GM19035 (cell line): ENCODE results near the gene PIK3C2G.

Experiments used
- ATAC-seq: cut with Tn5 transposase; IDR thresholded peaks from one replicate; pipeline ENCODE4 v1.9.1; 2021; ENCODE audit not compliant: unreplicated experiment

The PIK3C2G gene

DNA sequence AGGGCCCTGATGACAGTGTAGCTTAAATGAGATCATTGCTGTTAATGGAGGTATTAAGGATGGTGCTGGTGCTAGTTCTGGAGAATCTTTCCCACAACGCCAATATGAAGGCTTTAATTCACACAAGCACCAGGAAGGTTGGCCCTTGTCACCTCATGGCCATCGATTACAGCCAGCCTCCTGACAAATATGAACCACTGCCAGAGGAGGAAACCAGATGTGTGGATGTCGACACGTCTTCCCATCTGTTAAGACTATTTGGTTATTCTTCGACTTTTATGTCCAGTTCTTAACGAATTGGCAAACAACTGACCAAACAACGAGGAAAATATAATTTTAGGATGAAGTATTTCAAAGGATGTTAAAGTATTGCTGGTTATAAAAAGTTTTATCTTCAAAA is 79.5 kb downstream of the PIK3C2G start:
- no peak for ATAC-seq

DNA sequence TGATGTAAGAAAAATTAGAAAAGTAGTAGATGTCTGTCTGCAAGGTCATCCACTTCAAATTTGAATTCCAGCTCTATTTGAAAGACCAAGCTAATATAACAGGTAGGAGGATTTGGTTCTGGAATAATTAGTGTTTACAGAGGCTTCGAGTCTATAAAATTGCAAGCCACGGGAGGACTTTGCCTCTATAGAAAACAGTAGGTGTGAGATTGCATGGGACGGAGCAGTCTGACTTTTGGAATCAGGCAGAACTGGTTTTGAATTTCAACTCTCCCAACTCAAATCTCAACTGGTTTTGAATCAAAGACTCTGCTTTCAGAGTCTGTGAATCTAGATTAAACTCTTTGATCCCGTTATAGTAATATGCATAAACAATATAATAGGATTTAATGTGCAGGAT is 82.4 kb downstream of the PIK3C2G start:
- no peak for ATAC-seq

DNA sequence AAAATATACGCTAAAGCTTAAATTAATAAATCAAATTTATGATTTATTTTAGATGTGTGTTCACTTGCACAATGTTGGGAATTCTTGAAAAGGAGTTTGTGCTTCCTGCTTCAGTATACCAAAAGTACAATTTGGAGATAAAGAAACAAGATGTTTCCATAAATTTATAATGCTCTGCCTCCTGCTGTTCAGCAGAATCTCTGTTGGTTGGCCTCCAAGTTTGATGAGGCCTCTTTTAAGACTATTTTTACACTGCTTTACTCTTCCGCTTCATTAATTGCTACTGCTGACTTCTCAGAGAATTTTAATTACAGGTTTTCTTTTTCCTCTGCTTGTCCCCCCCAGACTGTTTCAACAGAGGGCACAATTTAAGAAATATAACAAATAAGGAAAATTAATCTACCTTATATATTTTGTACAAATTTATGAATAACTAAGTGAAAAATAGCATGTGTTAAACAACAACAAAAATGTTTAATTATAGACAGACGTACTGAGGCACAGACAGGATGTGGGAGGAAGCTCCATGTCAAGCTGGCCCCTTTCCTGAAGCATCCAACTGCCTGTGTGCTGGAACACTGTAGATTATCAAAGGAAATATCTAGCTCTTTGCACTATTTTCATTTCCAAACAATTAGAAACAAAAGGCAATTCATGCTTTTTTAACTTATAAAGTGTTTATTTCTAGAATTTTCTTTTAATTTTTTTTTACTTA is 83.9 kb downstream of the PIK3C2G start:
- ATAC-seq, result no peak

DNA sequence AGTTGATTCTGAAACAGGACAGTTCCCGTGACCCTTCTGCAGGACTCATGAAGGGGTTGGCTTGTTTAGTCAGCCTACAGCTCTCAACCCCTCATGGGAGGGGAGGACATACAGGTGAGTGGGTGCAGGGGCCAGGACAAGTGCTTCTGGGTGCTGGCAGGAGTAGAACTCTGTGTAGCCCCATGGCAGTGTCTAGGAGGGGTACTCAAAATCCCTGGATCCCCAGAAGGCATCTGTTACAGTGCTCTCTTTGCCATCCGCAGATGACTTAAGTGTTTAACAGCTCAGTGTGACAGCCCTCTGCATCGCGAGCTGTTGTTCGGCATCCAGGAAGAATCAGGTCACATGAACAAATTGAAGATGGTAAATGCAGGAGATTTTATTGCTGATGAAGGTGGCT is 91.0 kb downstream of the PIK3C2G start:
- no peak for ATAC-seq

DNA sequence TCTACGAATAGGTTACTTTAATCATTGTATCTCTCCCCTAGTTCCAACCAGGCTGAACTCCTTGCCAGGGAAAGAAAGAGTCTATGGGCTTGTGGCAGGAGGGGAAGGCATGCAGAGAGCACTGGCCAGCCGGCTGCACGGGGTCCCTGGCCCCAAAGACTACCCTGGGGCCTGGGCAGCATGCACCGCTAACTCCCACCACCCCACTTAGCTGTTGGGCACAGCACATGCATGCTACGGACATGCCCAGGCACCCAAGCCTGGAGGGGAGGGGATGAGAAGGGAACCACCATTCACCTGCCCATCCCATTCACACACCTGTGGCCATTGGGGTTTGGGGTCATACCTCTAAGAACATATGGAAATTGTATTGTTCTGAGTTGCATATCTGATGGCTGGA is 94.1 kb downstream of the PIK3C2G start:
- ATAC-seq, result no peak

DNA sequence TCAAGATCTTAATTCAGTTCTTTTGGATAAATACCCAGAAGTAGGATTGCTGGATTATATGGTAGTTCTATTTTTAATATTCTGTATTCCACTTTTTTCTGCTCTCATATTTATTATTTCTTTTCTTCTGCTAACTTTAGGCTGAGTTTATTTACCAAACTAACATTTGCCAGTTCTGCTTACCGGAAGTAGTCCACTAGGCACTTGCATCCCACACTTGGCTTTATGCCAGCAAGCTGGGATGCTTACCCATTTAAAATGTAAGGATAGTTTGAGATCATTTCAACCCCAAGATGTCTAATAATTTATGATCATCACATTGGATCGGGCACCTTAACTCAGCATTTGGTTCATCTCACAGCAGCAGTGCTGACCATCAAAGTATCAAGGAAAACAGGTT is 96.8 kb downstream of the PIK3C2G start:
- ATAC-seq, result no peak

DNA sequence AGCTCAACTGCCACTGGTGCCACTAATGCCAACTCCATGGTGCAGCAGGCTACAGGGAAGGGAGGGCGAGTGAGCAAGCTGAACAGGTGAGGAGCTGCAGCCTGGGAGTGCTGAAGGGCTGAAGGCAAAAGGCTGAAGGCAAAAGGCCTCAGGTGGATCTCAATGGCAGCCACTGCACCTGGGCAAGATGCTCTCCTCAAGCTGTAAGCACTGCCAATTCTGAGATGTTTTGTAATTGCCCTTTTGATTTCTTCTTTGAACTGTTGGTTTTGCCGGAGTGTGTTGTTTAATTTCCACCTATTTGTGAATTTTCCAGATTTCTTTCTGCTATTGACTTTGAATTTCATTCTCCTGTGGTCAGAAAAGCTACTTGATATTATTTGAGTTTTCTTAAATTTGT is 97.6 kb downstream of the PIK3C2G start:
- ATAC-seq, result no peak

DNA sequence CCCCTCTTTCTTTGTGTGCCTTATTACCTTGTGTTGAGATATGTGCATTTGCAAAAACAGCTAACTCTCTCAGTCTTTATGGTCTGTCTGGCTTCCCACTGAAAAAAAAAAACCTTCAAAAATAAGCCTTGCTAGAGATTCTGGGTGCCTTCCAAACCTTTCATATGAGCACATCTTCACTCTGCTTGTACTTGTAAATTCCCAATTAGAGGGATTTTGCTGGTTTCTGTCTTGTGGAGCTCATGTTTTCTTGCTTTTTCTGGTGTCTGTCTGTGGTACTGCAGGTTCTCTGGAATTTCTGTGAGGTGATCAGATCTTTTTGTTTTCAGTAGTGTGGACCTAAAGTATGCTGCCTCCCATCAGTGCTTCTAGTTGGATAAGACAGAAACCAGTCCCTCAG is 100.1 kb downstream of the PIK3C2G start:
- no peak for ATAC-seq

DNA sequence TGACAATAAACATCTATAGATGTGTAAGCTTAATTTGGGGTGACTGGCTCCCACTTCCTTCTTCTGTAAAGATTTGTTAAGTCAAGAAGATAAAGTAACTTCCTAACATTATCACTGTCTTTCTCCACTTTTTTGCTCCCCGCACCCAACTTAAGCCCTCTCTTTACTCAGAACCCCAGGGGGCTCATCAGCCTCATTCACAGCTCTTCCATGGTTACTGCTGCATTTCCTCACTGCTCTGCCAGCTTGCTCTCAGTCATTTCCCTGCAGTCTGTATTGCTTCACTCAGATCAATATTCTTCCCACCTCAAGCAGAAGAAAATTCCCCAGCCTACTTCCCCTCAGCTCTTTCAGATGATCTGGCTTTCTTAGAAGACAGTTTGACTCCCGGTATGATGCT is 102.0 kb downstream of the PIK3C2G start:
- ATAC-seq, result no peak

DNA sequence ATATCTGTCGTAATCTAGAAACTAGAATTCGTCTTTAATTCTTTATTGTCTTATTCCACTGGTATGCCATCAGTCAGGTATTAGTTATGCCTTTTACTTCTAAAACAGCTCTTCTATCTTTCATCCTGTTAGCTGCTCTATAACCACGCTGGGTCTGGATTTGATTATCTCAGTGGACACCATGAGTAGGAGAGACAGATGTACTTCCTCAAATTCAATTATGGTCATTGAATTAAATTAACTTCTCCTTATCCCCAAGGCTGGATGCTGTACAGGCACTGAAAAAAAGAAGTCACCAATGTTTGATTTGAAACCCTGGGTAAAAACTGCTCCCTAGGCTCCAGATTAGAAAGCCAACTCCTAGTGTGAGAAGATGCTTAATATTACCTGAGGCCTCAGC is 107.3 kb downstream of the PIK3C2G start:
- ATAC-seq, result no peak

DNA sequence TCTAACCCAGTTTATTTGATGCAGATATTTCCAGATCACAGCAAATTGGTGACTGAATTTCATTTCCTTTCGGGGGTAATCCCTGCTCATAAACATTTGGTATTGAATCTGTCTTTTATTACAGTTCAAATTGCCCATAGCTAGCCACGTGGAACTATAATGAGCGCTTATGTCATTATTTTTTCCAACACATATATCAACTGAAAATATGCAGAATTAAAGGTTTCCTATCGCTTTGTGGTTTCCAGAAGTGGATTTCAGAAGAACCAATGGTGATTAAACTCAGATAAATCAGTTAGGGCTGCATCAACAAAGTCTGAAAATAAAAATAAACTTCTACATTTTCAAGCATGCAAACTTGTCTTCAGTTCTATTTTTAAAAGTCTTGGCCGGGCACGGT is 111.9 kb downstream of the PIK3C2G start:
- ATAC-seq, result no peak

DNA sequence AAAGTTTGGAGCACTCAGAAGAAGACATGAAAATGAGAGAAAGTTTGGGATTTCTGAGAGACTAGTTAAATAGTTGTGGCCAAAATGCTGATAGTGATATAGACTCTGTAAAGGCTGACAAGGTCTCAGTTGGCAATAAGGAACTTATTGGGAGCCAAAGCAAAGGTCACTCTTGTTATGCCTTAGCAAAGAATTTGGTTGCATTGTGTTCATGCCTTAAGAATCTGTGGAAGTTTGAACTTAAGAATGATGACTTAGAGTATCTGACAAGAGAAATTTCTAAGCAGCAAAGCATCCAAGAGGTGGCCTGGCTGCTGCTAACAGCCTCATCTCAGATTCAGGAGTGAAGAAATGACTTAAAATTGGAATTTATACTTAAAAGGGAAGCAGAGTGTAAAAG is 113.8 kb downstream of the PIK3C2G start:
- ATAC-seq, result no peak

DNA sequence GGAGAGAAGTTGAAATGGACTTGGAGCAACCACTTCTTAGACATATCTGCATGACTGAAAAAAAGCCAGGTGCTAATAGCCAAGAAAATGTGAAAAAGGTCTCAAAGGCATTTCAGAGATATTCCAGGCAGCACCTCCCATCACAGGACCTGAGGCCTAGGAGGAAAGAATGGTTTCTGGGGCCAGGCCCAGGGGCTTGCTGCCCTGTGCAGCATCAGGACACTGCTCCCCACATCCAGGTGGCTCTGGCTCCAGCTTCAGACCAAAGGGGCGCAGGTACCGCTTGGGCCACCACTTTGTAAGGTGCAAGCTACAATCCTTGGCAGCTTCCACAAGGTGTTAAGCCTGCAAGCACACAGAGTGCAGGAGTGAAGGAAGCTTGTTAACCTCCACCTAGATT is 114.3 kb downstream of the PIK3C2G start:
- ATAC-seq, result no peak

DNA sequence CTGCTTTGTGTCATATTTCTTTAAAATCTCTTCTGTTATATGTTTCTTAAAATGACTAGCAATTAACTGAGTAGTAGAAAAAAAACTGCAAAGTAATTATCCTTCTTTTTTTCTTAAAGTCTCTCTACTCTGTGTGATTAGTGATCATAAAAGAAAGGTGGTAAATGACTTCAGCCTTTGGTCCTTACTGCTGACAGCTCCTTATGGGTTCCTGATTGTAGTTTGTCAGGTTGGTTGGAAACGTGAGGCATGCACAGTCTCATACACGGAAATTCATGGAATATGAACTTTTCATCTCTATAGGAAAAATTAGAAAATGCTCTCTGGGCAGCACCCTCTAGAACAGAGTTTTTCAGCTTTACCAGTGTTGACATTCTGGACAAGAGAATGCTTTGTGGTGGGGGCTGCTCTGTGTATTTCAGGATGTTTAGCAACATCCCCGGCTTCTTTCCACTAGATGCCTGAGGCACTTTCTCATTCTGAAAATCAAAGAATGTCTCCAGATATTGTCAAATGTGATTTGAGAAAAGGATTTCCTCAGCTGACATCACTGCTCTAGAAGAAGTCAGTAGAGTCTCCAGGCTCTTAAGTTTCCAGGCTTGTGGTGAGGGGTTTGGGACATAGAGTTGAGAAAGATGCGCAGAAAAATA is 121.0 kb downstream of the PIK3C2G start:
- ATAC-seq, result no peak

DNA sequence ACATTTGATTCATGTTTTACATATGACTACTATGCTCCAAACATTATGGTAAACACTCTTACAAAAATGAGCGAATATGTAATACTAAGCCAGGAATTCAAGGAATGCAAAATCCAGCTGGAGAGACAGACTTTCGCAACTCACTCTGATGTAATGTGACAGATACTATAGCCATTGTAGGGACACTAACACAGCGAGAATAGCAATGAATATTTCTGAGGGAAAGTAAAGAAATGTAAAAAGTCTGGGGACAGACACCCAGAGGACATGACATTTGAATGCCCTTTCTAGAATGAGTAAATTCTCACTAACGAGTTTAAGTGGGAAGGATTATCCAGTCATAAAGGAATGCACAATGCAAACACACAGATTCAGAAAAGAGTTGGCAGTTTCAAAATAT is 121.9 kb downstream of the PIK3C2G start:
- no peak for ATAC-seq

DNA sequence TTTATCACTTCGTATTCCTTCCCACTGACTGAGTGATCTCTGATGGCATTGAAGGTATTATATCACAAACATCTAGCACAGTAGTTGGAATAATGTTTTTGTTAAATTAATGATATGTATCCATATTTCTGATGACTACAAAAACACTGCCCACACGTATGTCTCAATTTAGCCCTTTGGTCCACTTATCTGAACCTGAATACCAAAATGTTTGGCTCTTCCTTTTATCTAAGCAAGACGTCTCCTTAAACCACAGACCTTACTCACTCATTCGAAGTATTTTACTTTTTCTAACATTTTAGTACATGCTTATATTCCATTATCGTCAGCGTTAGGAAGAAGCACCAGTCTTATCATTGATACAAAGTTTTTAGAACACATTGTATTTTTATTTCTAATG is 126.4 kb downstream of the PIK3C2G start:
- ATAC-seq, result no peak

DNA sequence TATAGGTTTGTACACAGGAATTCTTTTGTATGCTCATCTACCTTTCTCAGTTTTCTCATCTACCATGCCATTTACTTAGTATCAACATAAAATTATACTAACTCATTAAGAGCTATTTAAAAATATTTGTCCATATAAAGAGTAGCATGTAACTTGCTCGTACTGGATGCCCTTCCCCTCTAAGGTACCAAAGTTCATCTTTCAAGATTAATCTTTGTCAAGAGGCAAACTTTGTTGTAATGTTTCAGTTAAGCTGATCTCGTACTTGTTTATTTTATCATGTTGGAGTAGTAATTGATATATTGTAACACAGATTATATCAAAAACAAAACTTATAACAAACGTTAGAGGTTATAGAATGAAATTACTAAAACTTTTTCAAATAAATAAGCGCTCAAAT is 128.5 kb downstream of the PIK3C2G start:
- ATAC-seq, result no peak

DNA sequence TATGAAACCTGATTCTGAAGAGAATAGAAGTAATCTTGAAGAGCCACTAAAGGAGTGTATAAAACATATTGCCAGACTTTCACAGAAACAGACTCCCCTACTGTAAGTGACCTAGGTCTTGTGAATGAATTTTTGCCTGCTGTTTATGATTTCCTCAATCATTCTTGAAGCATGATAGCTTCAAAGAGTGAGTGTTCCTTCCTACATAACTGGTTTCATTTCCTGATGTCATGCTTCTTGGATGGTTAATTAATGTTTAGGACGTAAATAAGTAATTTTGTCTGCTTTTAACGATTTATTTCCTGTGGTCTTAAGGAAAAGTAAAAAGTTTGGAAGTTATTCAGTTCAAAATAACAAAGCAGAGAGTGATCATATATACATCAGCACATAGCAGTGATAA is 129.8 kb downstream of the PIK3C2G start:
- no peak for ATAC-seq

DNA sequence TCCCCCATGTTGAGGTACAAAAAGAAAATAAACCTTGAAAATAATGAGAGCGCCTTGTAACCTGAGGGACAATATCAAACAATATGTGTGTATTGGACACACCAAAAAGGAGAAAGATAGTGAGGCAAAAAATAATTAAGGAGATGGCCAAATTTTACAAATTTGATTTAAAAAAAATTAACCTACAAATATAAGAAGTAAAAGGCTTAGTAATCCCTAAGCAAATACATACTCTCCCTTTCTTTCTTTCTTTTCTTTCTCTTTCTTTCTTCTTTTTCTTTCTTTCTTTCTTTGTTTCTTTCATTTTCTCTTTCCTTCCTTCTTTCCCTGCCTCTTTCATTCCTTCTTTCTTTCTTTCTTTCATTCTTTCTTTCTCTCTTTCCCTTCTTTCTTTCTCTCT is 133.4 kb downstream of the PIK3C2G start:
- ATAC-seq, result no peak

DNA sequence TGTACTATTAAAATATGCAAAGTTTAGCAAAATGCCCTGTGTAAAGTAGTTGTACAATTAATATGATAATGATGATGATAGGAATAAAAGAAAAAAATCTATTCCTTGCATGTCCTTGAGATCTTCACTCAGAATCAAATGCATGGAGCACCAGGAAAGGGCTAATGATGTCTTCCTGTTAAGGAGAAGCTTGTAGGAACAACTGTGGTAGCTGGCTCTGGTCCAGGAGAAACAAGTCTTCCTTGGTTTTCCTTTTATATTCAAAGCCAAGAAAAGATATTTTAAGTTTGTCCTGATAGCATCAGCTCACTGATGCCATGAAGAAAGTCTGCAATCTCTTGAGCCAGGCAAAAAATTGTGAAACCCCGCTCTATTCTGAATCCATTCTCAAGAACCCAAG is 138.9 kb downstream of the PIK3C2G start:
- ATAC-seq, result no peak

DNA sequence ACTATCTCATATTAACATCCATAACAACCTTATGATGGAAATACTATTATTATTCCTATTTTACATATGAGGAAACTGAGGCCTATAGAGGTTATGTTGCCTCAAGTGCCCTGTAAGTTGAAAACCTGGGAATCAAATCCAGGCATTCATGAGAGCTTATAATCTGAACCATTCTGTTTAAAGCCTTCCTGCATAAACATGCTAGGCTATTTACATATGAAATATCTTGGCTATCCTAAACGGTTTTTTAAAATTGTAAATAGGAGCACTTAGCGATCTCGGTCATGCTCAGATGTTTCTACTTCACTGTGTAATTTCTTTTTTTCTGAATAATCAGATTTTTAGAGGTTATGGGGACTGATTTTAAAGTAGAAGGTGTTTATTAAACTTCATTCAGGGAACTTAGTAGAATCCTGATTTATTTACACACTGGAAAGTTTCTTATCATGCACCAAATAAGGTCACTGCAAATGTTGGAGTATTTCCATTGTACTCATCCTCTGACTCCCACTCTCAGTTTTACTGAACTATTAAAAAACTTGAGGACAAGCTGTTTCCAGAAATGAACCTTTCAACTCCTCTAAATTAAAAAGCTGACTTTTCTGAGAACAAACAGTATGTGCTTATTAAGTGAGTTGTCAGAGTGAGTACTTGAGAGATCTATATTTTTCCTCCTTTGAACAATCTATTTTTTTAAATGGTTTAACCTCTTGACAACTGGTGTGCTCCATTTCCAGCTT is 141.7 kb downstream of the PIK3C2G start:
- no peak for ATAC-seq

DNA sequence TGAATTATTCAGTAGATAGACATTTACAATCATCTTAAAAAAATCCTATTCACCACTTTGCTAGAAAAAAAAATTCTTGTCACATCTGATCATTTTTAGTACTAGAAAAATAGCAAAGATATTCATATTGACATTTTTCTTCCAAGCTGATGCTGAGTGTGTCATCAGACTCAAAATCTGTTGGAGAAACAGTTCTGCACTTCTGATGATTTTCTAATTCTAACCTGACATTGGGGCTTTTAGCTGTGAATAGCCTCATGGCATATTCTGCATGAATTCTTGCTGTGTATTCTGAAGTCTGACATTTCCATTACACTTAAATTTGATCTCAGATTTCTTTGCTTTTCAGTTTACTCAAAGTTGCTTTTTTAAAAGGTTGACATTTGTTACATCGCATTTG is 150.1 kb downstream of the PIK3C2G start:
- ATAC-seq, result no peak
